Measurements from ENCODE around the gene TSPAN15.
"Not testable (repeated sequence)": the region's sequence is repeated elsewhere in the genome, so short reads cannot be mapped to it uniquely, and the experiment has no call there.

- TF ChIP-seq CTCF, POLR2A (IDR thresholded peaks at IDR 0.05): not testable (repeated sequence)
These were observed 37.6 kb downstream of the TSPAN15 start for GRCh38 chr10:69488856-69489255.
